ENCODE measurements around the gene IFITM1.

- TF ChIP-seq, protein P1, sequence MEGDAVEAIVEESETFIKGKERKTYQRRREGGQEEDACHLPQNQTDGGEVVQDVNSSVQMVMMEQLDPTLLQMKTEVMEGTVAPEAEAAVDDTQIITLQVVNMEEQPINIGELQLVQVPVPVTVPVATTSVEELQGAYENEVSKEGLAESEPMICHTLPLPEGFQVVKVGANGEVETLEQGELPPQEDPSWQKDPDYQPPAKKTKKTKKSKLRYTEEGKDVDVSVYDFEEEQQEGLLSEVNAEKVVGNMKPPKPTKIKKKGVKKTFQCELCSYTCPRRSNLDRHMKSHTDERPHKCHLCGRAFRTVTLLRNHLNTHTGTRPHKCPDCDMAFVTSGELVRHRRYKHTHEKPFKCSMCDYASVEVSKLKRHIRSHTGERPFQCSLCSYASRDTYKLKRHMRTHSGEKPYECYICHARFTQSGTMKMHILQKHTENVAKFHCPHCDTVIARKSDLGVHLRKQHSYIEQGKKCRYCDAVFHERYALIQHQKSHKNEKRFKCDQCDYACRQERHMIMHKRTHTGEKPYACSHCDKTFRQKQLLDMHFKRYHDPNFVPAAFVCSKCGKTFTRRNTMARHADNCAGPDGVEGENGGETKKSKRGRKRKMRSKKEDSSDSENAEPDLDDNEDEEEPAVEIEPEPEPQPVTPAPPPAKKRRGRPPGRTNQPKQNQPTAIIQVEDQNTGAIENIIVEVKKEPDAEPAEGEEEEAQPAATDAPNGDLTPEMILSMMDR (IDR thresholded peaks at IDR 0.05), result no peak
- TF ChIP-seq EZH2 (IDR thresholded peaks at IDR 0.05), result no peak
Observed at GRCh38 chr11:327581-327923, 13.7 kb downstream of the IFITM1 start.
